AG09309 (cell line): ENCODE data around the gene SRL.

ENCODE experiments used
- DNase-seq: peaks from one replicate; pipeline ENCODE4 v3.0.0-alpha.2; 2010; ENCODE audit warnings: low read depth
- H3K4me3 ChIP-seq: 2 replicates; pipeline ENCODE4 v1.5.1; 2011; ENCODE audit warnings: mild to moderate bottlenecking, low read depth, low read length, moderate library complexity; ENCODE audit not compliant: control insufficient read depth
- CTCF ChIP-seq: IDR thresholded peaks from 2 replicates; pipeline ENCODE4 v1.5.1; 2011; ENCODE audit warnings: mild to moderate bottlenecking, low read depth, low read length, inconsistent platforms; ENCODE audit not compliant: insufficient read depth, control insufficient read depth; ENCODE audit errors: missing control alignments

The SRL gene

DNA sequence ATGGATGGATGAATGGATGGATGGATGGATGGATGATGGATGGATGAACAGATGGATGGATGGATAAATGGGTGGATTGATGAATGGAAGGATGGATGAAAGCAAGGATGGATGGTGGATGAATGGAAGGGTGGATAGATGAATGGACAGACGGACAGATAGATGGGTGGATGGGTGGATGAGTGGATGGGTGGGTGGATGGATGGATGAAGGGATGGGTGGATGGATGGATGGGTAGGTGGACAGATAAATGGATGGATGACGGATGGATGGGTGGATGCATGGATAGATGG is 14.9 kb downstream of the SRL start:
- TF ChIP-seq CTCF = no peak
- no peak for DNase-seq

GRCh38 chr16:4226251-4227039 is 15.4 kb downstream of the SRL start:
- H3K4me3 ChIP-seq = no peak overlapping the region
- no peak for DNase-seq
- no peak for TF ChIP-seq CTCF

More for the DNA sequence above, 14.9 kb downstream of the SRL start:
- no peak overlapping the region for H3K4me3 ChIP-seq

GRCh38 chr16:4225075-4225474 is 16.8 kb downstream of the SRL start:
- no peak overlapping the region for H3K4me3 ChIP-seq
- no peak for DNase-seq
- no peak for TF ChIP-seq CTCF

DNA sequence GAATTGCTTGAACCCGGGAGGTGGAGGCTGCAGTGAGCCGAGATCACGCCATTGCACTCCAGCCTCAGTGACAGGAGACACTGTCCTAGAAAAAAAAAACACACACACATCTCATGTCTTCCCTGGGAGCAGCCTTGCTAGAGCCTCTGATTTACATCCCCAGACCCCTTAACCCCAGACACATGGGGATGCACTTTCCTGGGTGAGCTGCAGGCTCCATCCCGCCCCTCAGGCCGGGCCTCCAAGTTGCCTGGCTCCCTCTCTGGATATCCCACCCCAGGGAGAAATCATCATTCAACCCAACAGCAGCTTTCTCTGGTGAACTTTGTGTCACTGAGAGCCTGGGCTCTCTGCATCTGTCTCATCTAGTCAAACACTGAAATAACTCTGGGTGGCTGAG is 21.5 kb downstream of the SRL start:
- H3K4me3 ChIP-seq = no peak overlapping the region
- no peak for TF ChIP-seq CTCF
- DNase-seq = no peak

GRCh38 chr16:4218202-4218601 is 23.7 kb downstream of the SRL start:
- DNase-seq = no peak
- no peak overlapping the region for H3K4me3 ChIP-seq
- no peak for TF ChIP-seq CTCF

- DNase-seq = no peak
- no peak overlapping the region for H3K4me3 ChIP-seq
- TF ChIP-seq CTCF = no peak
Observed at GRCh38 chr16:4217204-4218131, 24.4 kb downstream of the SRL start.
